Amniotic stem cell (primary cell): ENCODE data around the gene AJAP1.

Source experiments
- DNase-seq: peaks from one replicate; lab custom pipeline; 2025; lab: John Stamatoyannopoulos, UW

Gene AJAP1

GRCh38 chr1:4771721-4772120 lies 117.3 kb downstream of the AJAP1 start:
- DNase-seq, result no peak

DNA sequence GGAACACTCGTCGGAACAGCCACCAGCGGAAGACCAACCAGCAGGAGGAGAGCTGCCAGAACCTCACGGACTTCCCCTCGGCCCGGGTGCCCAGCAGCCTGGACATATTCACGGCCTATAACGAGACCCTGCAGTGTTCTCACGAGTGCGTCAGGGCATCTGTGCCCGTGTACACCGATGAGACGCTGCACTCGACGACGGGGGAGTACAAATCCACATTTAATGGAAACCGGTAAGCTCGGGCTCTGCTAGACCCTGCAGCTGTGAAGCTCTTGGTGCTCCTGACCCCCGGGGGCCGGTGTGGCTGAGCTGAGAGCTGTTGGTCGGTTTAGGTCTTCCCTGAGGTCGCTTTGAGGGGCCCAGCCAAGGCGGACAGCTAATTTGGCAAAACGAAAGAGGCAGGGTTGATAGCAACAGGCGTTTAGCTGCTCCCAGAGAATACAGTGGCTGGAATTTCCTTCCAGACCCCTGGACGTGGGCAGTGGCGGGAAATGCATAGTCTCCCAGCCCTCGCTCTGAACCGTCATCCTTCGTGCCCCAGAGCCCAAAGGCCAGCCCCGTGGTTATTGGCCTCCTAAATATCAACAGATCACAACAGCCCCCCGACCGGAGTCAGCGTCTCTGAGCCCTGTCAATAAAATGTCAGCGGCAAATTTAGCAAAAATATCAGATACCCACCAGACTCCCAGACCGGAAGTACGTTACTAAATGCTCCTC lies 118.0 kb downstream of the AJAP1 start:
- DNase-seq, result no peak

DNA sequence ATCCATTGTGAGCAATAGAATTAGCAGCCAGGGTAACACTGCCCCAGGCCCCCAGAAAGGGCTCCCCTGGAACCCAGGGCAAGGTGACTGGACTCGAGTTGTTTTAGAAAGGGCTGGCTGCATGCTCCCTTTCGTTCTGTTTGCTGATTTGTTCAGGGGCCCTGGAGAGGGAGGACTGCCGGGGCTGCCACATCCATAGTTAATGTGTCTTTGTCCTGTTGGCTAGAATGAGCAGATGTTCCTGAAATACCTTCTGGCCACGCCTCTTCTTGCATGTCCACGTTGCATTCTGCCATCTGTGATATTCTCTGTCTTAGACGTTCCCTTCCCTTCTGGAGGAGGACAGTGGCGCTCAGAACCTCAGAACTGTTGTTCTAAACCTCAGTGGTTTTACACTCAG lies 118.8 kb downstream of the AJAP1 start:
- no peak for DNase-seq

DNA sequence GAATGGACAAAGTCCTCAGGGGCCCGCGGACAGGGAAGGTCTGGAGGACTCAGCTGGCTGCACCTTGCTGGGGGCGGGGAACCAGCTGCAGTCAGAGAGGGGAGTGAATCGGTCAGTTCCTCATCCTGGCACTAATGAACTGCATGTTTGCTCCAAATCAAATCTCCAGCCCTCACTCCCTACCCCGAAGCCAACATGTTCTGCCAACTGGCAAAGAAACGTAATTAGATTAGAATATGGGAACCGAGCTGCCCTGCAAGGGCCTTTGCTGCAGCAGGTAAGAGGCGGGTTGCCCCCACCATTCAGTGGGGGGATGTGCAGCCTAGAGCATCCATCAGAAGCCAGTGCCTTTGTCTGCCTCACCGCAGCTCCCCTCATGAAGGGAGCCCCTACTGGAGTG lies 121.1 kb downstream of the AJAP1 start:
- no peak for DNase-seq

GRCh38 chr1:4778056-4778455 lies 123.6 kb downstream of the AJAP1 start:
- DNase-seq, result no peak

DNA sequence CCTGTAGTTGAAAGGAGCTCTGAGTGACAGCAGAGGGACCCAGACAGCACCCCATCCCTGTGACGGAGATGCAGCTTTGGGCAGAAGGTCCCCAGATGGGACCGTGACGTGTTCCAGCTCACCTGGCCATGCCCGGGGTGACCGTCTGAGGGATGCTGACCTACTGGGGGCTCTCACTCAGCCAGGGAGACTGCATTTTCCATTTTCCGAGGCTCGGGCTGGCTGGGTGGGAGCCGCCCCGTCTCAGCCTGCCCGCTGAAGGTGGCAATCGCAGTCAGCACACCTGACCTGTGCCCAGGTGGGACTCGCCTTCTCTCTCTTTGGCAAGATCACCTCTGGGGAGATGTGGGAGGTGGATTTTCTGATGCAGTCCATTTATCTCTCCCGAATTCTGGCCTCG lies 127.2 kb downstream of the AJAP1 start:
- DNase-seq, result no peak

- no peak for DNase-seq
These were observed 130.4 kb downstream of the AJAP1 start for GRCh38 chr1:4784761-4785160.

- no peak for DNase-seq
These were observed 131.6 kb downstream of the AJAP1 start for GRCh38 chr1:4786055-4786454.

GRCh38 chr1:4787551-4787950 lies 133.1 kb downstream of the AJAP1 start:
- no peak for DNase-seq

GRCh38 chr1:4792565-4792964 lies 138.2 kb downstream of the AJAP1 start:
- no peak for DNase-seq

DNA sequence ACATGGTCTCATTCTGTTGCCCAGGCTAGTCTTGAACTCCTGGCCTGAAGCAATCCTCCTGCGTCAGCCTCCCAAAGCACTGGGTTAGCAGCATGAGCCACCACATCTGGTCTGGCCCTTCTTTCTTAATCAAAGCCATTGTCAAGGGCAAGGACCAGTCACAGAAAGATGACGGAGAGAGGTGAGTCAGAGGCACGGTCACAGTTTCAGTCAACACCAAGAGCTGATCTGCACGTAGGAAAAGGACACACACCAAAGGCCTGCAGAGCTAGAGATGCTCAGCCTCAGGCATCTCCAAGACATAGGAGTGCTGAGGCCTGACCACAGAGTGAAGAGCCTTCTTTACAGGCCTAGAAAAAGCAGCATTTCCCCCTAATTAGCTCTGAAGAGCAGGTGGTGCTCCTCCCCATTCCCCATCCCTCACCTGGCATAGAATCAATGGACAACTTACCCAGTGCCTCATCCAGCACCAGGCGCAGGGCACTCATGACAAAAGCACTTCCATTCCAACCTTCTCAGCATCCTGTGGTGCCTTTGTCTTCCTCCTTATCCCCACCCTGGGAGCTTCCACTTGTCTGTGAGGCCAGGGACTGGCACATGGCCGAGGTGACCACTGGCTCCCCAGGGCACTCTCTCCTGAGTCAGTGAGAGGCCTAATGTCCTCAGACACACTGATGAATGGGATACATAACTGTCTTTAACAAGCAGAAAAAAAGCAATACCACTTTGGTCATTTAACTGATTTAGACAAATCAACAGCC lies 139.8 kb downstream of the AJAP1 start:
- DNase-seq, result no peak

DNA sequence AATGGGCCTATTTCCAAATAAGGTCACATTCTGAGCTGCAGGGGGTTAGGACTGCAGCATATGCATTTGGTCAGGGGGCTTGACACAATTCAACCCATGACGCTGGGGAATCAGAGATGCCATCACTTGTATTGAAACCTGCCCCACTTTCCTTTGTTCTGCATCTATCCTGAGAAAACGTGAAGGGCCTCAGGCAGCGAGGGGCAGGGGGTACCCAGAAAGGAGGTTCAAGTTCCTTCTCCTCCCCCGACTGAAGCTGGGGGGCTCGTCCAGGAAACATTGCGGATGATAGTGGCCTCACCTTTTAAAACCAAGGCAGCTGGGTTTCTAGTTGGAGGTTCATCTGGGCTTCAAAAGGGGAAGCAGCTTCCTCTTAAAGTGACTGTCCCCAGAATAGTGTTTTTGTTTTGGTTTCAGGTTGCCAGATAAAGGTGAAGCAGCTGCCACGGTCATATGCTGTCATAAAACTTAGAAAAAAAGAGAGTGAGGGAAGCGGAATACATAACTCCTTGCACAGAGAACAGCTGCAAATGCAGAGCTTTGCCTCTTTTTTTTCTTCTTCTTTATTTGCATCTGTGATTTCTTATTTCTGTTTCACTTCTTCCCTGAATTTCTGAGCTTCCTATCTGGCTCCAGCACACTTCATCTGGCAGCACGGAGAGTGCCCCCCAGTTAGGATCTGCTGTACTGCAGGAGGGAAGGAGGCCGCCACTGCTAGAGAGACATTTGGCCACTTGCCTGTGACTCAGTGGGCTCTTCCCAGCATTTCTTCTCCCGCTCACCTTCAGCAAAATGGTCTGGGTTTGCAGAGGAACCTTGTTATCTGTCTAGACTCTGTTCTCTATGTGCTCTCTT lies 142.0 kb downstream of the AJAP1 start:
- no peak for DNase-seq

DNA sequence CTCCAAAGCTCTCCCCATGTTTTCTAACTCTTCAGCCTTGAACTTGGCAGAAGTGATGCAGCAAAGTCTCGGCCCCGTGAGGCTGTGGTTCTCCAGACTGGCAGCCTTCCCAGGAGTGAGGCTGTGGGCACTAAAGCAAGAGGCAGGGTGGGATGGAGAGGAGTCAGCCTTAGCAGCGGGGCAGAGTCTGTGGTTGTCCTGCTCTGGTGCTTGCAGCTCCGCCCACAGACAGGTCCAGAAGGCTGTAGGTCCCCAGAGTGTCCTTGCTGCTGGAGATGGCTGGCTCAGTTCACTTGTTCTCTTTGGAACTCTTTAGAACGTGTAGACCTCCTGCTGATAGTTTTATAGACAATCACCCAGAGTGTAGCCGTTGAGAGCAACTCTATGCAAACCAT lies 142.6 kb downstream of the AJAP1 start:
- no peak for DNase-seq

DNA sequence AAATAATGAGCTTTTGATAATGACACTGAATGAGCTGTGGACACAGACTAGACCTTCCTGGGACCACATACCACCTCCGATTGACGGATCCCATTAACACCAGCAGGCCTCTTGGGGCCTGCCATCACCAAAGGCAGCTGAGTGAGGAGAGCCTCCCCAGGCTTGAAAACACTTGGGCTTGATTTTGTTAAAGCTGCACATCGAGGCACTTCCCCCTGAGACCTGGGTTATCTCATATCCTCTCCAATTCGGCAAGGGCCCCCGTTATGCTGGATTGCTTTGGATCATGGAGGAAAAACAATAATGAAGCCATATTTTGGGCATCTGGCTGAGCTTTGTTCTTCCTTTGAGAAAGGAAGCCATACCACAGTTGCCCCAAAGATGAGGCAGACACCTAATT lies 143.0 kb downstream of the AJAP1 start:
- no peak for DNase-seq

- DNase-seq, result no peak
These were observed 146.9 kb downstream of the AJAP1 start for GRCh38 chr1:4801192-4801924.

DNA sequence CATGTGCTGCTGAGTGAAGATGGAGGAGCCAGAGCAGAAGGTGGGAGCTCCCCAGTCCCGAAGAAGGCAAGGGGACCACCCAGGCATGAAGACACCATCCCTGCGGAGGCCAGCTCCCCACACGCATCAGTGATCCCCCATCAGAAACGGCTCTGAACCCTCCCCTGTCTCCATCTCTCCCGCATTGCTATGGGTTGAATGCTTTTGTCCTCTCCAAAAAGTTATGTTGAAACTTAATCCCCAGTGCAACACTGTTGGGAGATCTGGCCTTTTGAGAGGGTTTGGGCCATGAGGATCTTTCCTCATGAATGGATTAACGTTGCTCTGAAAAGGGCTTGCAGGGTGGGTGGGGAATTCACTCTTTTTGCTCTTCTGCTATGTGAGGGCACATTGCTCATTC lies 147.6 kb downstream of the AJAP1 start:
- no peak for DNase-seq

DNA sequence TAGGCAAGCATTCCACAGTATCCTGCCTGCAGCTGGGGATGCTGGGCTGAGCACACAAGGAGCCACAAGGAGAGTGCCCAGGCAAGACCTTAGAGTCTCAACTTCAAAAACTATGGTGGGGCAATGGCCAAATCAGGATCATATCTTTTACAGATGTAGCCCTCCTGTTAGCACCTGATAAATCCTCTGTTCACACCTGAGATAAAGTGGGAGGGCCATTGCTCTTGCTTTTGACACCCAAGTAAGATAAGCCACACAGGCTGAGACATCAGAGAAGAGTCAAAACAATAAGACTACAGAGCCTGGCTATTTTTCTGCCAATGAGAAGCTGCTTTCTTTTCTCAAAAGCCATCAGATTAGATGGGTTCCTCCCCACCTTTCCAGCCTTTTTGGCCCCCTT lies 148.9 kb downstream of the AJAP1 start:
- no peak for DNase-seq

GRCh38 chr1:4805987-4806386 lies 151.6 kb downstream of the AJAP1 start:
- no peak for DNase-seq

DNA sequence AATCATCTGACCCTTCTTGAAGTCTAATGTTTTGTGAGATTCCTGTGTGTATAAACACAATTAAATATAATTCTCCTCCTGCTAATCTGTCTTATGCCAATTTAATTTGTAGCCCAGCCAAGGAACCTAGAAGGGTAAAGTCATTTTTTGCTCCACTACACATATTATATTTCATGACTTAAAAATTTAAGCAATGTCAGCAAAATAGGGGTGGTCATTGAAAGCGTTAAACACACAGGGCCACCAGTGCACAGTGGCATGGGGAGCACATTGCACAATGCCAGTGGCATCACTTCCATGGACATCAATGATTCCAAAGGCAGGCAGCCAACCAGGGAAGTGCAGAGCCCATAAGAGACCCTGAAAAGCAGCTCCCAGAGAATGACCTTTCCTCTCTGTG lies 166.1 kb downstream of the AJAP1 start:
- no peak for DNase-seq

DNA sequence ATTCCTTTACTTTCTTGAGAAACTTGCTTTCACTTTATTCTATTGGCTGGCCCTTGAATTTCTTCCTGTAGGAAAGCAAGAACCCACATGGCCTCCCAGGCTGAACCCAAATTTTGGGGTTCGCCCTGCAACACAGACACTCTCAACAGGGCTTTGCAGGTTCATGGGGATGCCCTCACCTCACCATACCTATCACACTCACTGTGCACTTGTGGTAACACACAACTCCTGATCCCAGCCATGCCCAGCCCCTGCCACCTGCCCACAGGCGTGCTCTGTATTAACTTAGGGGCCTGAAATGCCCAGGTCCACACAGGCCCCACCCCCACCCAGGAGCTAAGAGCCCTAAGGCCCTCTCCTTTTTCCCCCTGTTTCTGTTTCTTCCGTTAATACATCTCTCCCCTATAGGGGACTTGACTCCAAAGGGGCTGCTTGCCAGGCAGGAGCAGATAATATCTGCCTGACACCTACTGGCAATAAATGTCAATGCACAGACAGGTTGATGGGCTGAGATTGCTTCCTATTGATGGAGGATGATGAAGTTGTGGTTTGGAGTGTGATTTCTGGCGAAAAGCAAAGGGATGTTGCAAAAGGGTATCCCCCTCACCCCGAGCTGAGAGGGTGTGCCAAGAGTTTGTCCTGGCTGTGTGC lies 171.5 kb downstream of the AJAP1 start:
- no peak for DNase-seq

GRCh38 chr1:4830707-4831106 lies 176.3 kb downstream of the AJAP1 start:
- DNase-seq, result no peak

DNA sequence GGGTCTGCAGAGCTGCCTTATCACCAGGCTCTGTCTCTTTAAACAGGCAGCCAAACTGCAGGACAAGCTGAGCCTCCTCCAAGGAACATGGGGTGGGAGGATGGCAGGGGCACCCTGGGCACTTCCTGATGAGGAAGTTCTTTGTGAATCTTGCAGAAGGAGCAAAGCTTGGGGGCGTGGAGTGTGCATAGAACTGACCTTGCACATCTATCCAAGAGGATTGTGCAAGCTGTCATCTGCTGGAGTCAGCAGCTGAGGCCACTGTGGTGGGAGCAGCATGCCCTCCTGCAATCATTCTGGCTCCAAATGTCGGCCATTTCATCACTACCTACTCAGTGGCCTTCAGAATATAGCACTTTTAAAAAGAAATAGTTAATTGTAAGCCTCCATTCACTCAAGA lies 182.2 kb downstream of the AJAP1 start:
- DNase-seq, result no peak
